HG03139 (cell line): ENCODE data around the gene FYB1.
"Not testable (repeated sequence)": the region's sequence is repeated elsewhere in the genome, so short reads cannot be mapped to it uniquely, and the experiment has no call there.

ENCODE experiments used
- ATAC-seq: cut with Tn5 transposase; IDR thresholded peaks from one replicate; pipeline ENCODE4 v1.9.1; 2021; ENCODE audit not compliant: unreplicated experiment

The FYB1 gene

DNA sequence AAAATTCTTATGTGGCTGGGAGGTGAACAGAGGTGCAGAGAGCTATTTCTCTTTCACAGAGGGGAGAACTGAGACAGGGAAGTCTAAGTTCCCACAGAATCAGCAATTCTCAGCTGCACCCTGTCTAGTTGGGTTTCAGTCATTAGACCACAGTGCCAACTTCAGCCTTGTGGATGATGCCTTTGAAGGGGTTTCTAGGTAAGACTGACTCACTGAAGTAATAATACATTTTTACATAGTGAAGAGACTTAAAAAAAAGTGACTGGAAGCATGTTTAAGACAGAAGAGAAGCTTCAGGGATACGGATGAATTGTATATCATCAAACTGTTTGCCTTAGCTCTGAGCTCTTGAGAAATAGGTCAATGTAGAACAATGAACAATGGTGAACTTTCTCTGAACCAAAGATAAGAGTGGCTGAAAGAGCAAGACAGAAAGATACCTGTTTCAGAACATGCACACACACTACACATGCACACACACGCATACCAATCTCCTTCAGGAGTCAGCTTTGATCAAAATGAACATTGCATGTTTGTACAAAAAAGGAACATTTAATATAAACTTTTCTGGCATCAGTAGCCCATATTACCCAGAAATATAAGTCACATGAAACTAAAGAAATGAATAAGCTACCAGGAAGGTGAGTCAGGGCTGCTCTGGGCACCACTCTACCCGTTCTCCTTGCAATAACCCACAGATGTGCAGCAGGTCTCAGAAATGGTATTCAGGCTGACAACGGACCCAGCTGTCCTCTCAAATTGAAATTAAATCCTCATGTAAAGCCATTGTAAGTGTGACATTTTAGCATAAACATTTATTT, 12.6 kb upstream of the FYB1 start:
- ATAC-seq = no peak

DNA sequence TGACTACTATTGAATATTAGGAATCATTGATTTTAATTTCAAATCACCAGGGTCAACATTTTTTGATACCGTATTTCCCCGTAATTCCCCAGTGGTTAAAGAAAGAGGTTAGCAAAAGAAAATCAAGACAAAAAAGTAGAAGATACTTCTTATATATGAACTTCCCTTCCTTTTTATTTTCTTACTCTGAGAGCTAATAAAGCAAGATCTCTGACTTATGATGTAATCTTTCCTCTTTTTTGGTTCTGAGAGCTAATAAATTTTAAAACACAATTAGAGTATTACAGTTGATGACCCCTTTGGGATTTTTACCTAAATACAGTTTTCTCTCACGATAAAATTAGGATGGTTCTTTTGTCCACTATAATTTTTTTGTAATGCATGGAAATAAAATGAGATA, 9.2 kb upstream of the FYB1 start:
- ATAC-seq = no peak

DNA sequence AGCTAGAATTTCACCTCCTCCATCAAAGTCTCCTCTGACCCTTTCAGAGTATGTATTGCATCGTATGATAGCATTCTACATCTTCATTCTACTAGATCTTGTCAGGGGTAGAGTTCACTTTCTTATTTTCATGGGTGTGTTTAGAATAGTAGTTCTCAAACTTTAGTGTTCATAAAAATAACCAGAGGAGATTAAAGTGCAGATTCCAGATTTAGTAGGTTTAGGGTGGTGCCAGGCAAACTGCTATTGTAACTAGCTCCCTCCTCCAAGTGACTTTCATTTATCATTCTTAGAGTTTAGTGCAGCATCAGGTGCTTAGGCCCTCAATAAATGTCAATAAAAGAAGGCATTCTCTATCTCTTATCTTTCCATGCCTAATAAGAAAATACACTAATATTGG, 7.2 kb upstream of the FYB1 start:
- ATAC-seq = no peak

DNA sequence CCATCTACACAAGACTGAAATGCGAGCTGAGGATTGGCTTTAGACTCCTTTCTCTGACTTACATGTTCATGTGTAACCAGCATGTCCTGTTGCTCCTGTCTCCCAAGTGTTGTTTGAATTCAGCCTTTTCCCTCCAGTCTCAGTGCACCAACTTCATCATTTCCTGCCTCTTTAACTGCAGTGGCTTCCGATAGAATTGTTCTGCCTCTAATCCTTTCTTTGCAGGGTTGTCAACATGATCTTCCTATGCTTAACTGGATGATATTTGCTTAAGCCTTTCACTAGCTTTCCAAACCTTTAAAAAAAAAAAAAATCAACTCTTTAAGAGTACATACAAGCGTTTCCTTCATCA, 6.7 kb upstream of the FYB1 start:
- no peak for ATAC-seq

DNA sequence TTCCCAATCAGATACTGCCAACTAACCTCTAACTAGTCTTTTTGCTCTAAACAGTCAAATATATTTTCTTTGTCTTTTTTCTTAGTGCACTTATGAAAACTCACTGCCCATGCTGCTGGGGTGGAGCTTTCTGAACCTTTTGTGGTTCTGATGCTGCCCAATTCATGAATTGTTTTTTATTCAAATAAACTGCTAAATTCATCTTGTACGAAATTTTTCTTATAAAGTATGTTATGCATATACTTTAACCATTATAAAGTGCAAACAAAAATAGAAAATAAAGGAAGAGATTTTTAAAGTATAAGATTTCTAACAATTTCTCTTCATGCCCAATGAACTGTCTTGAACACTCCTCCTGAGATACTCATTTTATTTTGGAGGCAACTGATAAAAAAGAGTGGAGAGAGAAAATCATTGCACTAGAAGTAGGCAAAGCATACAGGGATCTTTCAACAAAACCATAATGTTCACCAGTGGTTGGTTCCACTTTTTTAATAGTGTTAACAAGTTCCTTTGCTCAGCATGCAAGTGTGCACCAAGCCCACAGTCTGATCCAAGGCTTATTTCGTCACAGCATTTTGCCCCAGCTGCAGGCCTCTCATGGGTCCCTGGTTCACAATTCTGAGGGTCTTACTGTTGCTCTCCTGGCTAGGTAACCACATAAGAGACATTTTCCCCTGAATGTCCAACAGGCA, 6.2 kb upstream of the FYB1 start:
- ATAC-seq = no peak

DNA sequence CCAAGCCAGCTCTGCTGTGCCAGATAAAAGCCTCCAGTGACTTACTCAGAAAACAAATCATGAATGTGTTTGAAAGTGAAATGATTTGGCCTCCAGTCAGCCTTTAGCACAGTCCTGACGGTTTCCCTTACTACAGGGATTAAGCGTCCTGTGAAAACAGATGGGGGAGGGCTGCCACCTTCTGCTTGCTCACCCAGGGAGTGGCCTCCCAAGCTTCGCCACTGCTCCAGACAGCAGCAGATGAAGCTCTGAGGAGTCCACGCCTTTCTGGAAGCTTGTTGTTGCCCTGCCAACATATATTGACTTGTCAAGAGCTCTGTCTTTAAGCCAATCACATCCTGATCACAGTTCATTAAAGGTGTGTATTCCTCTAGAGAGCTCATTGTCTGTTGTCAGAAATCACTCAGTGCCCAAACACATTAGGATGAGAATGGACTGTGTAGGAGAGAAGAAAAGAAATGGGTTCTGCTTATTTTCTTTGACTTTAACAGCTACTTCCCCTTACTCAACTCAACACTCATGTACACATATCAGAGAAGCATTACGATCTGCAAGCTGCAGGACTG, 4.9 kb upstream of the FYB1 start:
- no peak for ATAC-seq

DNA sequence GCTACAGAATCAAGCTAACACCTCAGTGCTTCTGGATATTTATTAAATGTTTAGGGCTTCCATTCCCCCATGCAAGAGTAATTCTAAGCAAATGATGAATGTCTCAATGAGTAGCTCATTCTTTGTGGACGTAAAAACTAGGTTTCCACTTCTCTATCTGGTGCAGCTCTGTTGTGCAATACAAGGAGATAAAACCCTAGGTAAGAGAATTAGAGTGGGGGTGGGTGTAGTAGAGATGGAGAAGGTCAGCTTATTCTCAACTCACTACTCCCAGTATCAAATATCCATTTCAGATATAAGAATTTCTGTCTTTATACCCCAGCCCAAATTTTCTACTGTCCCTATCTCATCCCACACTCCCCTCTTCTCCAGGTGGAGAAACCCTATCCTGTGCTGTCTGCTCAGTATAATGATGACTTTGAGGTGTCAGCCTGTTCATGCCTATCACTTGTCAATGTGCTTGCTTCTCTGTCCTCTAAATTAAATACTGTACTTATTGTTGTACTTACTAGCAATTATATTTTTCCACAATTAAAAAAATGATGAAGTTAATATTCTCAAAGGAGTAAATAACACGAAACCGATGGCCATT, 4.3 kb upstream of the FYB1 start:
- ATAC-seq = no peak

DNA sequence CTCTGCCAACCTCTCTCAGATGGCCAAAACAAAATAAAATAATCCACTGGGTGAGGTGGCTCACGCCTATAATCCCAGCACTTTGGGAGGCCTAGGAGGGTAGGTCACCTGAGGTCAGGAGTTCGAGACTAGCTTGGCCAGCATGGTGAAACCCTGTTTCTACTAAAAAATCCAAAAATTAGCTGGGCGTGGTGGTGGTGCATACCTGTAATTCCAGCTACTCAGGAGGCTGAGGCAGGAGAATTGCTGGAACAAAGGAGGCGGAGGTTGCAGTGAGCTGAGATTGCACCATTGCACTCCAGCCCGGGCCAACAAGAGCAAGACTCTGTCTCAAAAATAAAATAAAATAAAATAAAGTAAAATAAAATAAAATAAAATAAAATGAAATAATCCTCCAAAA, 2.3 kb upstream of the FYB1 start:
- not testable (repeated sequence) for ATAC-seq

DNA sequence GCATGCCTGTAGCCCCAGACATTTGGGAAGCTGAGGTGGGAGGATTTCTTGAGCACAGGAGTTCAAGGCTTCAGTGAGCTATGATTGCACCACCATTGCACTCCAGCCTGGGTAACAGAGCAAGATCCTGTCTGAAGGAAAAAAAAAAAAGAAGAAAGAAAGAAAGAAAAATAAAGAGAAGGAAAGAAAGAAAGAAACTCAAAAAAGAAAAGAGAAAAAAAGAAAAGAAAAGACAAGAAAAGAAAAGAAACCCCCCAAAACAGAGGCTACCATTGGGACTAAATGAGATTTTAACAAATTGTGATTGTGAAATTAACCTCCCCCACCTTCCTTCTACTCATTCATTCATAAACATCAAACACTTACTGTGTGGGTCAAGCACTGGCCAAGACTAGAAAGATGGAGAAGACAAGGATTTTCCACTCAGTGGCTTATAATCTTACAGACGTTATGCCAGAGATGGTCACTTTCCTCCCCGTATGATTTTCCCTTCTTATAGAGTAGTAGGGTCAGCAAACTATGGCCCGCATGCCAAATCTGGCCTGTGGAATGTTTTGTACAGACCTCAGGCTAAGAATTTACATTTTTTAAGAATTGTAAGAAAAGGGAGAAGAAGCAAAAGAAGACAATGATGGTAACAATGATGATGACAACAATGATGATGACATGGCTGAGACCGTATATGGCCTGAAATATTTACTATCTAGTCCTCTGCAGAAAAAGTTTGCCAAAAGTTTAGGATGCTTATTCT, 1.1 kb upstream of the FYB1 start:
- no peak for ATAC-seq

DNA sequence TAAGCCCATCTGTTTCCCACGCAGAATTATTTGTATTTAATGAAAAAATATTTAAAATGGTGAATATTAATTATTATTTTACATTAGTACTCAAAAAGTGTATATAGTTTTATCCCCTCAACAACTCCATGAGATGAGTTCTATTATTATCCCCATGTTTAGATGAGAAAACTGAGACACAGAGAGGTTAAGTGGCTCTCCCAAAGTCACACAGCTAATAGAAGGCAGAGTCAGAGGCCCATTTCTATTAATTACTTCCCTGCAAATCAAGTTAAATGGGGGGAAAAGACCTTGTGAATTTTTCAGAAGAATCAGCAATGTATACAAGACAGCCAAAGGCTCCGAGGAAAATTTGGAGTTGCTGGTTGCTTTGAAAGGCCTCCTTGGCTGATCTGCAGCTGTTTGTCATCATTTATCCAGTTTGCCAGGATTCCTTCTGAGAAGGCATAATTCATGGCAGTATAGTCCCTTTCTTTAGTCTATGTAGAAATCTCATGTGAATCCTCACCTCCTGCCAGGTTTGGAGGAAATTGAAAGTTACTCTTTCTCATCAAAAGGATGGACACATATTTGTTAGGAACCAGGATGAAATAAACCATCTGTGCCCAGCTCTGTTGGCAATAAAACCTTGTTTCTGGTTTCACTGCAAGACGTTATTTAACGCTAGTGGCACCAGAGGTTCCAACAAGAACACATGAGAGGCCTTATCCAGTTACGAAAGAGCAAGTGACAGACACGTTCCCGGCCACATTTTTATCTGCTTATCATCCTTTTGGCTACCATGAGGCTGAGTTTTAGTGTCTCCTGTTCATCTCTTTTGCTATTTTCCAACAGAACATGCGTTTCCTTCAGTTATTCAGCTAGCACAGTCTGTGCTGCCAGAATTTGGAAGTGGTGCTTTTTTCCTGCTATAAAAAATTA, 621 bp downstream of the FYB1 start:
- no peak for ATAC-seq

DNA sequence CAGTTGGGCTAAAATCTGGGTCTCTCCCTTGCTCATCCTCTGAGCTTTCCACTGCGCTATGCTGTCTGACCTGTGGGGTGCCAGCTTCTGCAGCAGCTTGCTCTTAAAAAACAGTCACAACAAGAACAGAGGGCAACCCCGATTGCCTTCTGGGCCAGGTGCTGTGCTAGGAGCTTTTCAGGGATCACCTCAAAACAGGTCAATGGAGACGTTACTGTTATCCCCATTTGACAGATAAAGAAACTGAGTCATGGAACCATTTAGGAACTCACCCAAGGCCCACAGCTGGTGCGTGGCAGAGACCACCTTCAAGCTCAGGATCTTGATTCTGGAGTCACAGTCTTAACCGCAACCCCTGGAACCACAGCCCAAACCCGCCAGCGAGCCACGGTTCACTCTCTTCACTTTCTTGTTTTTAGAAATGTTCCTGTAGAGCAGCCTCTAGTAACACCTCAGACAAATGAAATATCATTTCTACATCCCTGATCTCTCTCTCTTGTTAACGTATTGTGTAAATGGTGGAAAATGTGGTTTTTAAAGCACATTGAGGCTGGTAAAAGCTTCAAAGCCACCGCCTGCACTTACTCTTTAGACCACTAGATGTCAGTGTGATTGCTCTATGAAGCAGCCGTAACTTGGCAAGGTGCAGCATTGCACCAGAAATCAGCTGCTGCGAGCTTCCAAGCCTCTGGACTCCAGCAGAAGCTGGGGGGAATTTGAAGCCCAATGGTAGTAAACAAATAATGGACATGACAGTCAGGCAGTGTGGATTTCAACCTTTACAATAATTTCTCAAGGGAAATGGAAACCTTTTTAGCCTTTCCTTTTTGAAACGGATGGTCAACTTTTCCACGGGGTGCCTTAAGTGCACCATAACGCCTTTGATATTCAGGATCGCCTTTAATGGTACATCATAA, 1.7 kb downstream of the FYB1 start:
- ATAC-seq = peak; percentile 69

DNA sequence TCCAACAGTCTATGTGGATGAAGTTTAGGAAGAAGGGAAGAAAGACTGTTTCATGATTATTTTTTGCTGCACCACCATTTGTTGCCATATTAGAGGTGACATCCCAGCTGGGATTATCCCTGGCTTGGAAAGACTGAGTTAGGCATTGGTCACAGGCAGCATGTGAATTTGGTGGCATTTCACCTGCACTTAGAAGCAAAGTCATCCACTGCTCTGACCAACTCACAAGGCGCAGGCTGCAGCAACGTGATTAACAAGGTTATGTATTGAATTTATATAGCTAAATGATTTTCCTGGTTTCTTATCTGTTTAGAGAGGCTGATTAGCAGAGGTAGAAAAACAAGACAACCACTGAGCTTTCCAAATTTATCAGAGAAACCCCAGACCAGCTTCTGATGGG, 2.7 kb downstream of the FYB1 start:
- ATAC-seq = no peak

DNA sequence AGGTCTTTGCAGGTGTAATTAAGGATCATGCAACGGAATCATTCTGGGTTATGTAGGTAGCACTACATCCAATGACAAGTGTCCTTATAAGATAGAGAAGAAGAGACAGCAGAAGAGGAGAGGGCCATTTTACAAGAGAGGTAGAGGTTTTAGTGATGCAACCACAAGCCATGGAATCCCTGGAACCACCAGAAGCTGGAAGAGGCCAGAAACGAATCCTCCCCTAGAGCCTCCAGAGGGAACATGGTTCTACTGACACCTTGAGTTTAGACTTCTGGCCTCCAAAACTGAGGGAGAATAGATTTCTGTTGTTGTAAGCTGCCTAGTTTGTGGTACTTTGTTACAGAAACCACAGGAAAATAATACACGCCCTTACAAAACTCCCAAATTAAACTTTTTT, 3.5 kb downstream of the FYB1 start:
- ATAC-seq = no peak

DNA sequence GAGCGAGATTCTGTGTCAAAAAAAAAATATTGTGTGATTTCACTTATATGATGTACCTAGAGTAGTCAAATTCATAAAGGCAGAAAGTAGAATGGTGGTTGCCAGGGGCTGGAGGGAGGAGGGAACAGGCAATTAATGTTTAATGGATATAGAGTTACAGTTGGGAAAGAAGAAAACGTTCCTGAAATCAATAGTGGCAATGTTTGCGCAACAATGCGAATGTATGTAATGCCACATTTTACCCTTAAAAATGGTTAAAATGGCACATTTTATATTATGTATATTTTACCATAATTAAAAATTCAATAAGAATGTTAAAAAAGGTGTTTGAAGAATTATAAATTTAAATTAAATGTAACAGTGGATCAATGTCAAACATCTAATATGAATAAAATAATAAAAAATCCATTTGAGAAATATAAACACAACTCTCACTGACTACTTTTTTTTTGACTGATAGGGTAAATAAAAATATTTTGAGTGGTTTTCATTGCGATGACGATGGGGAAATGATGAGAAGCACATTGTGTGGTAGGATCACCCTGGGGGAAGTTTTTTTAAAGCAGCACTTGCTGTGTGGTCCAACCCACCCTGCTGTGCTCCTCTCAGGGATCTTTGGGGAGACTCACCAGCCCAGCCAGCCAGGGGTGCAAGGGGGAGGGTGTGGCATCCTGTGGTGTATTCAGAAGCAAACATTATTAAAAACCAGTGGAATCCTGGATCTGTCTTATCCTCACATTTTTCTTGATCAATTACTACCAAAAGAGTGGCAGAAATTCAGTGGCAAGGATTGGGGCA, 4.3 kb downstream of the FYB1 start:
- no peak for ATAC-seq

DNA sequence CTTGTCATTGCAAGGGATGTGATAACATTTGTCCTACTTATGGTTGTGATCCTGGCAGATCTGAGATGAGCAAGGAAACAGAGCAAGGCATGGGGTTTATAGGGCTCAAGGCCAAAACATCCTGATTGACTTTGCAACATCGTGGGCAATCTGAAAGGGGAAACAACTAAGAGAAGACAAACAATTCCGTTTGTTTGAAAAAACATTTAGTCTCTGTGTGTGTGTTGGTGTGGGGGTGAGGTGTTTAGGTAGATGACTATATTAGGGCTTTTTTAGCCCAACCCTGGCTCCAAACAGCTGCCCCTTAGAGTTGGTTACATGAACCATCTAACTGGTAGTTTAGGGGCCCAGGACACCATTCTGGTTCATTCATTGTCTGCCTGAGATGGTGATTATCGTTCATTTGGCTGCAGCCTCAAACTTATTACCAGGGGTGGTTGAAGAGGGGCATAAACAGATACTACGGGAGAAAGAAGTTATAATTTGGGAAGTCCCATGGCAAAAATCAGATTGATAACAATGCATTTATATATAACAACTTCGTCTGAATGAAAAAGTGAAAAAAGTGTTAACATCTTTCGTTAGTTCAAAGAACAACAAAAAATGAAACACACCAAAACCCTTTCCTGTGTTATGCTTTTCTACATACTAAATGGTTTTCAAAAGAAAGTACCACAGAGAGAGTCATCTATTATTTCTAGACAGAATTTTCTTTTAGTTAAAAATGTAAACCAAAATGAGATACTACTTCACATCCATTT, 5.7 kb downstream of the FYB1 start:
- no peak for ATAC-seq

DNA sequence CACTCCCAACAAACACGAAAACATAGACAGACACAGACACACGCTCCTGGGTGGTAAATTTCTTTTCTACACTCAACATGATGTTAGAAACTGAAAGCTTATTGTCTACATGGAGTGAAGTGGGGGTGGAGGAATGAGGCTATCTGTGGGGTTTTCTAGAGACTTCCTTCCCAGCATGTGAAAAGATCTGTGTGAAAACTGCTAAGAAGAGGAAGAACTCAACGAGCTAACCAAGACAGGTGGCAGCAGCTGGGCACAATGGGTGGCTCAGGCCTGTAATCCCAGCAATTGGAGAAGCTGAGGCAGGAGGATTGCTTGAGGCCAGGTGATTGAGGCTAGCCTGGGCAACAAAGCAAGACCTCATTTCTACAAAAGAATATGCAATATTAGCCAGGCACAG, 7.6 kb downstream of the FYB1 start:
- ATAC-seq = no peak

DNA sequence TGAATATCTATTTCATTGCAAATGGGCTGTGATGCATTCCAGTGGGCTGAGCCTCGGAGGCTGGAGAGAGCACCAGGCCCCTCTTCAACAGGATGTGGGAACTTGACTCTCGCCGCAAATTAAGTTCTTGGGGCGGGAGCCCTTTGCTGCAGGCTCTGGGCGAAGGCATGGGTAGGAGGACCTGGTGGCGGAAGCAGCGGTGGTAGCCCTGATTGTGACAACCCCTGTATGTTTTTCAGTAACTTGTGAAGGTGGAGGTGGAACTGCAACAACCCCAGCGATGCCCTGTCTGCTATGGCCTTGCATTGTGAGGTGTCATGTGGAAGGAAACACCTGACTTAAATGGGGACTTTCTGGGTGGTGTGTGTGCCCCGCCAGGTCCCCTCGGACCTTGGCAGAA, 9.4 kb downstream of the FYB1 start:
- ATAC-seq = peak; percentile 57

DNA sequence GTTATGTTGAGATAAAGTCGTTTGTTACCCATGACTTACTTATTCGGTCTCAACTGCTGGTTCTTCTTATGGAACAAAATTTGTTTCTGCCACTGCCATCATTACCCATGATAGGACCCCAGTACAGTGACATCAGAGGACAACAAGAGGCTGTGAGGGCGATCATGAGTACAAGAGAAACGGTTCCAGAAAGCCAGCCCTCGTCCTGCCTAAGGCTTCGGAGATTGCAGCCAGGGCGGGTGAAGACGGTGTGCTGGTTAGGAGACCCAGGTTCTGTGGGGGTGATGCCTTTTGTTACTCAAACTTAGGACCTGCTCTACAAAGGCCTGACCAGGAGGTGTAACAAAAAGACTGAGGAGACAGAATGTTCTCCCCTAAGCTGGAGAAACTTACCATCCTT, 10.9 kb downstream of the FYB1 start:
- ATAC-seq = no peak
